Measurements from ENCODE around the gene SKI. TPM values are rescaled to one million over a fixed set of nuclear protein-coding genes. Genes with fewer than 3 reads are reported as not detected.

The SKI gene
- total and polyA plus RNA-seq, 2 experiments from 2014 or later = 5.1 to 21.9 TPM

GRCh38 chr1:2188336-2188735, 39.8 kb upstream of the SKI start:
- Histone ChIP-seq H3K27me3 (no peaks in the 10 kb centered on the region), H3K9me2 (replicated peaks; ENCODE audit: insufficient read depth) (no peaks in the 10 kb centered on the region), H3K36me3 (replicated peaks; ENCODE audit: insufficient read depth, low read depth) (no peaks in the 10 kb centered on the region), H4K20me1 (ENCODE audit: insufficient read depth, poor library complexity, severe bottlenecking) (no peaks in the 10 kb centered on the region), H3K4me2 (no peak overlapping the region), H3K9me3 (ENCODE audit: low read depth) (no peaks in the 10 kb centered on the region), H3K4me3 (no peak overlapping the region), H3K27ac (no peak overlapping the region), H2AFZ (no peak overlapping the region), H3K79me2 (peaks cover 33% of the 10 kb centered on the region), H3K4me1 (ENCODE audit: insufficient read depth) (peaks cover 35% of the 10 kb centered on the region)
- no peak for DNase-seq (ENCODE audit: low spot score)
- whole genome bisulfite sequencing (ENCODE audit: low lambda C conversion rate, missing lambda C conversion rate) = 94% methylated on average over 16 of the region's 16 CpGs
- TF ChIP-seq EZH2phosphoT487 (IDR thresholded peaks at IDR 0.05; ENCODE audit: low read depth, severe bottlenecking, unreplicated experiment) (no peak), CTCF (IDR thresholded peaks at IDR 0.05; ENCODE audit: poor library complexity) (no peak), EZH2 (IDR thresholded peaks at IDR 0.05; ENCODE audit: borderline replicate concordance) (no peak)

GRCh38 chr1:2189459-2190425, 38.4 kb upstream of the SKI start:
- Histone ChIP-seq H3K9me3 (ENCODE audit: low read depth) (no peaks in the 10 kb centered on the region), H3K36me3 (replicated peaks; ENCODE audit: insufficient read depth, low read depth) (no peaks in the 10 kb centered on the region), H3K79me2 (peaks cover 44% of the 10 kb centered on the region), H2AFZ (no peak overlapping the region), H3K4me3 (peak overlapping the region; percentile 33), H4K20me1 (ENCODE audit: insufficient read depth, poor library complexity, severe bottlenecking) (no peaks in the 10 kb centered on the region), H3K27ac (peak overlapping the region; percentile 99), H3K27me3 (no peaks in the 10 kb centered on the region), H3K4me2 (peak overlapping the region; percentile 84), H3K9me2 (replicated peaks; ENCODE audit: insufficient read depth) (no peaks in the 10 kb centered on the region), H3K4me1 (ENCODE audit: insufficient read depth) (peaks cover 42% of the 10 kb centered on the region)
- DNase-seq (ENCODE audit: low spot score) = peak; percentile 98
- TF ChIP-seq EZH2 (IDR thresholded peaks at IDR 0.05; ENCODE audit: borderline replicate concordance) = no peak
- 17% methylated on average over 64 of the region's 65 CpGs for WGBS (ENCODE audit: low lambda C conversion rate, missing lambda C conversion rate)

GRCh38 chr1:2190491-2190976, 37.6 kb upstream of the SKI start:
- Histone ChIP-seq H3K9me2 (replicated peaks; ENCODE audit: insufficient read depth) (no peaks in the 10 kb centered on the region), H3K4me2 (peak overlapping the region; percentile 84), H3K27me3 (no peaks in the 10 kb centered on the region), H2AFZ (no peak overlapping the region), H4K20me1 (ENCODE audit: insufficient read depth, poor library complexity, severe bottlenecking) (no peaks in the 10 kb centered on the region), H3K27ac (peak overlapping the region; percentile 99), H3K36me3 (replicated peaks; ENCODE audit: insufficient read depth, low read depth) (no peaks in the 10 kb centered on the region), H3K9me3 (ENCODE audit: low read depth) (no peaks in the 10 kb centered on the region), H3K4me3 (no peak overlapping the region), H3K4me1 (ENCODE audit: insufficient read depth) (peaks cover 46% of the 10 kb centered on the region), H3K79me2 (peaks cover 46% of the 10 kb centered on the region)
- 96% methylated on average over 18 of the region's 19 CpGs for WGBS (ENCODE audit: low lambda C conversion rate, missing lambda C conversion rate)
- DNase-seq (ENCODE audit: low spot score) = no peak
- TF ChIP-seq EZH2phosphoT487 (IDR thresholded peaks at IDR 0.05; ENCODE audit: low read depth, severe bottlenecking, unreplicated experiment) (no peak), CTCF (IDR thresholded peaks at IDR 0.05; ENCODE audit: poor library complexity) (no peak), EZH2 (IDR thresholded peaks at IDR 0.05; ENCODE audit: borderline replicate concordance) (no peak)
